Dermis blood vessel endothelial cell (primary cell): Measurements from ENCODE around the gene CTTNBP2. TPM values are rescaled to one million over a fixed set of nuclear protein-coding genes. Genes with fewer than 3 reads are reported as not detected.
A peak's percentile ranks its signal among the peaks of the same experiment; 100 is the strongest.

Experiments used
- DNase-seq: peaks from one replicate; pipeline ENCODE4 v3.0.0; 2010
- total RNA-seq: library from RNA; depleted of rRNA; stranded (reverse); fragments of >200 nt; gene quantifications from 2 replicates; pipeline ENCODE4 v1.2.3, GENCODE V29; 2014

Gene CTTNBP2, protein sequence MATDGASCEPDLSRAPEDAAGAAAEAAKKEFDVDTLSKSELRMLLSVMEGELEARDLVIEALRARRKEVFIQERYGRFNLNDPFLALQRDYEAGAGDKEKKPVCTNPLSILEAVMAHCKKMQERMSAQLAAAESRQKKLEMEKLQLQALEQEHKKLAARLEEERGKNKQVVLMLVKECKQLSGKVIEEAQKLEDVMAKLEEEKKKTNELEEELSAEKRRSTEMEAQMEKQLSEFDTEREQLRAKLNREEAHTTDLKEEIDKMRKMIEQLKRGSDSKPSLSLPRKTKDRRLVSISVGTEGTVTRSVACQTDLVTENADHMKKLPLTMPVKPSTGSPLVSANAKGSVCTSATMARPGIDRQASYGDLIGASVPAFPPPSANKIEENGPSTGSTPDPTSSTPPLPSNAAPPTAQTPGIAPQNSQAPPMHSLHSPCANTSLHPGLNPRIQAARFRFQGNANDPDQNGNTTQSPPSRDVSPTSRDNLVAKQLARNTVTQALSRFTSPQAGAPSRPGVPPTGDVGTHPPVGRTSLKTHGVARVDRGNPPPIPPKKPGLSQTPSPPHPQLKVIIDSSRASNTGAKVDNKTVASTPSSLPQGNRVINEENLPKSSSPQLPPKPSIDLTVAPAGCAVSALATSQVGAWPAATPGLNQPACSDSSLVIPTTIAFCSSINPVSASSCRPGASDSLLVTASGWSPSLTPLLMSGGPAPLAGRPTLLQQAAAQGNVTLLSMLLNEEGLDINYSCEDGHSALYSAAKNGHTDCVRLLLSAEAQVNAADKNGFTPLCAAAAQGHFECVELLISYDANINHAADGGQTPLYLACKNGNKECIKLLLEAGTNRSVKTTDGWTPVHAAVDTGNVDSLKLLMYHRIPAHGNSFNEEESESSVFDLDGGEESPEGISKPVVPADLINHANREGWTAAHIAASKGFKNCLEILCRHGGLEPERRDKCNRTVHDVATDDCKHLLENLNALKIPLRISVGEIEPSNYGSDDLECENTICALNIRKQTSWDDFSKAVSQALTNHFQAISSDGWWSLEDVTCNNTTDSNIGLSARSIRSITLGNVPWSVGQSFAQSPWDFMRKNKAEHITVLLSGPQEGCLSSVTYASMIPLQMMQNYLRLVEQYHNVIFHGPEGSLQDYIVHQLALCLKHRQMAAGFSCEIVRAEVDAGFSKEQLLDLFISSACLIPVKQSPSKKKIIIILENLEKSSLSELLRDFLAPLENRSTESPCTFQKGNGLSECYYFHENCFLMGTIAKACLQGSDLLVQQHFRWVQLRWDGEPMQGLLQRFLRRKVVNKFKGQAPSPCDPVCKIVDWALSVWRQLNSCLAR (N-terminal part only)
- 0.34 and 0.37 TPM in 2 replicates for total RNA-seq

DNA sequence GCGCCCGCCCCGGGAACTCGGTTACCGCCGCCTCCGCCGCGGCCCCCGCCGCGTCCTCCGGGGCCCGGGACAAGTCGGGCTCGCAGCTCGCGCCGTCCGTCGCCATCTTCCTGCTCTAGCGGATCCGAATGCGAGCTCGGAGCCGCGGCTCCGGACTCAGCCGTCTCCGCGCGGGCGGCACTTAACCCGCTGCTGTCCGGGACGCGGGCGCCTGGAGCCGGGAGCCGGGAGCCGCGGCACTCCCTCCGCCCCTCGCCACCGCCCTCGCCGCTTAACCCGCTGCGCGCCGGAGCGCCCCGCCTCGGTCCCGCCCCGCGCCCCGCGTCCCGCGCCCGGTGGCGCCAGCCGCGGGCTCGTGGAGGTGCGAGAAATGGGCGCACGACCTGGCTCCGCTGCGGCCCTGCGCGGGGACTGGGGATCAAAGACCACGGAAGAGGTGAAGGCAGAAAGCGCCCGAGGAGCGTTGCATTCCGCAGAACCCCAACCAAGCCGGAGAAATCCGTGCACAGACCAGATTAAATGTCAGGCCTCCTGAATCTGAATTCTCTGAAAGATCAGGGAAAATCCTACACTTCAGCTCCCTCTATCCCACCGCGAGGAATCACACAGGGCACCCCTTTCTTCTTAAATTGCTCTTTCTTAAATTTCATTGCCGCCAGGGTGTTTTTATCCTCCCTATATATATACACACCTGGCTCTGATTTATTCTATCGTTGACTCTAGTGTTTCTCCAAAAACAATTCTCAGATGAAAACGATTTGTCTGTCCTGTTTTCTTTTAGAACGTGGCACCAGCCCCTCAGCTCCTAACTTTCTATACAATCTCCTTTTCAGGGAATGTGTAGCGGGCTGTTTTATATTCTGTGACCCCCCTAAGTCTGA, at the start of gene CTTNBP2:
CTTNBP2 (minus strand) TSS at position 132 of the 881 bp plus-strand sequence; CDS start at position 106, 26 bp downstream.
- peak; percentile 51 for DNase-seq

DNA sequence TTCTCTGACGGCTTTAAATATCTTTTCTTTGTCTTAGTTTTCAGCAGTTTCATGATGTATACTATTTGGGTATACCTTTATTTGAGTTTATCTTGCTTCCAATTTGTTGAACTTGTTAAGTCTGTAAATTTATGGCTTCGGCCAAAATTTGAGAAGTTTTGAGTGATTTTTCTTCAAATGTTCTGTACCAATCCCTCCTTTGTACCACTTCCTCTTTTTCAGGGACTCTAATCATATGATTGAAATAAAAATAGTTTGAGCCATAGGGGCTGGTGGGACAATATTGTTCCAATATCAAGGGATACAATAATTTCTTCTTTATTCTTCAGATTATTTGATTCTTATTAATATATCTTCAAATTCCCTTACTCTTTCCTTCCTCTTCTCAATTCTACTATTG, 43.1 kb upstream of the CTTNBP2 start:
- DNase-seq, result no peak

DNA sequence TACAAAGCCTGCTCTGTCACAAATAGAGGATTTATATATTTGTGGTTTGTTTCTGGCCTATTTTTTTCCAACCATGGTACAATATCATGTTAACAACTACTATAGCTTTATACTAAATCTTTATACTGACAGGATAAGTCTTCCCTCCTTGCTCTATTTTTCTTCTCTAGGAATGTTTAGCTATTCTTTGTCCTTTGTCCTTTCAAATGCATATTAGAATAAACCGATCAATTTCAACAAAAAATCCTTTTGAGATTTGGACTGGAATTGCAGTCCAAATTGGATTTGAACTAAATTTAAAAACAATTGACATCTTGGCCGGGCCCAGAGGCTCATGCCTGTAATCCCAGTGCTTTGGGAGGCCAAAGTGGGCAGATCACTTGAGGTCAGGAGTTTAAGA, 39.2 kb upstream of the CTTNBP2 start:
- no peak for DNase-seq

DNA sequence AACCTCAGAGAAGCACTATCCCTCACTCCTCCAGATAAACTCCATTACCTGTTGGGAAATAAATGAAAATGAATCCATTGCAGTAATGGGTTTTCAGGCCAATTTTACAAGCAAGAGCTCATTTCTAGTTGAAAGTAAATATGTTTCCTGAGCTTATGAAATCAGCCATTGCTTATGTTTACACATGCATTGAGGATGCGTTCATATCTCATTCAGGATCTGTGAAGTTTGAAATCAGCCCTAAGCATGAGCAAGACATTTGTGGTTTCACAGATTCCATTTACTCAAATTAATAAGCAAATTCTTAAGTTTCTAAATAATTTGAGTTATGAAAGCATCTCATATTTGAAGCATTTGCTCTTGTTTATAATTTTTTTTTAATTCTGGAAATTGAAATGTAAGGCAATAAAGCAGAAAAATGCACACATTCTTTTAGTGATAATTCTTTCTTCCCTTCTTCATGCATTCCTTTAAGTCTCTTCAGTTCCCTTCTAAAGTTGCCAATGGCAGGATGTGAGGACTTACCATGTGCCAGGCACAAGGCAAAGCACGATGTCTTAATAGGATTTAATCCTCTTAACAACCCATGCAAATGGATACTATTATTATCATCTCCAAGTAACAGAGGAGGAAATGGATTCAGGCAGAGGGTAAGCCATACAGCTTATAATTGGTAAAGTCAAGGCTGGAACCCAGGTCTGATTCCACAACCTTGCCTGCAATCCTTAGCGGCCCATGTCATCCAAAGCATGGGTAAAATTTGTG, 35.0 kb upstream of the CTTNBP2 start:
- no peak for DNase-seq

DNA sequence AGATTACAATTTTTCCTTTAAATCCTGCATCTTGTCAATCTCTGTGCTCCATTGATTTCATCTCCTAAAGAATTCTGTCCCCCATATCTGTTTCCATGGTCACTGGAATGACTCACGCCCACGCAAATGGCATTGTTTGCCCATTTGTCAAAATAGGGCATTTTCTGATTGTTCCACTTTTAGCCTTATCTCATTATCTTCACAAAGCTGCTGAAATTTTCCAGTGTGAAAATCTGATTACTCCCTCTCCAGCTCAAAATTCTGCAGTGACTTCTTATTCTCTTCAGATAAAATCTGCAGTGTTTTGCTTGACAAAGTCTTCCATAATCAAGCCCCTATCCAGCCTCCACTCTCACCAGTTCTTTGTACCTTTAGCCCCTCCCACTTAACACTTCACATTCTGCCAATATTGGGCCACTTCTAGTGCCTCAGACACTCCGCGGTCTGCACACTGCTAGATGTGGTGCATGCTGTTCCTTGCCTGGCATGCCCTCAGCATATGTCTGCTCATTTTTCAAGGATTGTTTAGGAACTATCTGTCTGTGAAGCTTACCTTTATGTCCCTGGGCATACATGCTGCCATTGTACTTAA, 33.9 kb upstream of the CTTNBP2 start:
- no peak for DNase-seq

DNA sequence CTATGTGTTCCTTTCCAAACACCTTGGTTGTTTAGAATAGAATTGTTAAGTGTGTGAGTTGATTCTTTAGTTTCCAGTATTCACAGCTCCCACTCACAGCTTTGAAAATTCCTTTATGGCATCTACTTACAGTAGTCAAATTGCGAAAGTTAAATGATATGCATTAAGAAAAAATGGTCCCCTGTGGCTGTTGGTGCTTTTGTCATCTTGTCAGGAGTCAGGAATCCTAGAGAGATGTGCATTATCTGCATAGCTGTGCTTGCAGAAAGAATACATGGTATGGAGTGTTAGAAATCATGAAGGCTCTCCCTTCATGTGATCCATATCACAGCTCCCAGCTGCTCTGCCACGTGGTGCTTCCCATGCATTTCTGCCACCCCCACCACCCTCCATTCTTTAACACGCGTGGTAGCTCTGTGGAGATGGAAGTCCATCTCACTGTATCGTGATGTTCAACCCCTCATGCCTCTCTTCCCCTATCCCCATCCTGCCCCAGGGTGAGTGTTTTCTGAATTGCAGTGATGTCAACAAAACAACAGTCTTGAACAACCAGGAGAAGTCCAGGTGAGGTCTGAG, 29.2 kb upstream of the CTTNBP2 start:
- no peak for DNase-seq

DNA sequence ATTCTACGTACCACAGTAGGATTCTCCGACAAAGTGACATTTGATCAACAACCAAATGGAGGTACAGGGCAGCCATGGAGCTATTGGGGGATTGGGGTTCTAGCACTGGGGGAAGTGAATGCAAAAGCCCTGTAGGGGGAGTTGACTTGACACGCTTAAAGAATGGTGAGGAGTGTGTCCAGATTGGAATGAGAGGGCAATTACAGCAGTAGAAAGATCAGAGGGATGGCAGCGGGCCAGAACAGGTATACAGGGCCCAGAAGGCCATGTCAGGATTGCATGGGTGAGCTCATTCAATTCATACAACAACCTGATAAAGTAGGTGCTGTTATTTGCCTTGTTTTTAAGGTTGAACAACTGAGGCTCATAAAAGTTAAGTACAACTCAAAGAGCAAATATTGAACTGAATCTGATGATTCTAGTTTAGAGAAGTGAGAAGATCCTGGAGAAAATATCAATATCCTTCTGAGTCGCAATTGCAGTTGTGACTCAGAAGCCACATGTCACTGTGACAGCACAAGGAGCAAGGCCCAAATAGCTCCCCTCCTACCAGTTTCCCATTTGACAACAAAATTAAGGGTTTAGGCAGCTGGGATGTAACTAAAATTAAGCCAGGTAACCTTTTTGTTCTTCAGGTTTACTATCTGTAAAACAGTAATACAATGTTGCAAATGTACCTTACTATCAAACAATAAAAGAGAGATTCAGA, 28.0 kb upstream of the CTTNBP2 start:
- no peak for DNase-seq

DNA sequence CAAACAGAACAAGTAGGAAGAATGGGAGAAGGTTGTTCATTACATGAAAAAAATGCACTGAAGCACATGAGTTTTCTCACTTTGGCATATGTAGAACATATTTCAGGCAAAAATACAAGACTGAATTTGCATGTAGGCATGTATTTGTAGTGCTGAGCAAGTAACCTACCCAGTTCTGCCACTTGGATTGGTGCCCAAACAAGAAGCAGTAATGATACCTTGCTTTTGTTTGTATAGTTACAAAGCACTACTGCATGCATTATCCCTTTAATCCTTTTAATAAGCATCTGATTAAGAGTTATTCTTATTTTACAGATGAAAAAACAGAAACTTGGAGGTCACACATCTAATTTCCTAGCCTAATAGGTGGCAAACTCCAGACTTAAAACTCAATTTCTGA, 23.1 kb upstream of the CTTNBP2 start:
- no peak for DNase-seq

DNA sequence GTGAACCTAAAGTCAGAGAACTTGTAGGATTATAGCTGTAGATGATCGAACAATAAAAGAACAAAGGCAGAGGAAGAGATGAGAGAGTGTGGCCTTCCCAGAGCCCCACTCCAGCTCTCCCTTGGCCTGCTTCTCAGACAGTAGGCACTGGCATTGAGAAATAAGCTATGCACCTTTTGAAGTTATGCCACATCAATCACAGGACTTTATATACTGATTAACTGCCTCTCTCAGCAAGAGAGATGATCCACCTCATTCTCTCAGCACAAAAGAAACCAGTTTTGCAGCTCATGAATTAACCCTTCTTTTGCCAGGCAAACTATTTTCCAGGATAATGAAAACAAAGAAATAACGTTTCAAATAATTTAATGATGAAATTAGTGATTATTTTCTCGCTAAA, 22.0 kb upstream of the CTTNBP2 start:
- no peak for DNase-seq

DNA sequence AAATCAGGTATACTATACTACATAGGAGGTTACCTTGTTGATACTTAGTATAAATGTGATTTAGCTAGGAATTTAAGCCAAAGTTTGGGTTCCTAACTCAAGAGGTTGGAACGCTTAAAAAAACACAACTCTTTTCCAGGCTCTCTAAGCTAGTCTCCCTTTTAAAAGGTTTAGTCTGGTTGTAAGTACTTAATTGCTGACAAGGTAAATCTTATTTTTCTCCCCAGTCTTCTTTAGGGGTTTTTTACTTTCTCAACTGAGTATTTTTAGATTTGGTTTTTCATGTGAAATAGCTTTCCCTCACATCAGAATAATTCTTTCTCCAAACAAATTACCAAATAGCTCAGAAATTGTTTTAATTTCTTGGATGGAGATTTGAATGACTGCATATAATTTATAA, 20.8 kb upstream of the CTTNBP2 start:
- no peak for DNase-seq

DNA sequence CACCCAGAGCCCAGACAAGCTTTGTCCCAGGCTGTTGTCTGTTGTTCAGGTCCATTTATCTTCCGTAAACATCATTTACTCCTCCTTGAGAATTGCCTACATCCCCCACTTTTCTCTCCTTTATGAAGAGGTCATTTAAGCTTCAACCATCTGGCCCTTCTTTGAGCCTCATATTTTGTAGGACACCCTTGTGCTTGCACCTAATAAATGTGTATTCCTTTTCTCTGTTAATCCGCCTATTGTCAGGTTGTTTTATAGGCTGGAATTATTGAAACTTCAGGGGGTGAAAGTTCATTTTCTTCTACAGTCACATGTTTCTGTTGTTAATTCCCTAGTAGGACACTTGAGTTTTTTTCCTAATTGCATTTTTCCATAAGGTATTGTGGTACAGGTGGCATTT, 19.6 kb upstream of the CTTNBP2 start:
- no peak for DNase-seq

DNA sequence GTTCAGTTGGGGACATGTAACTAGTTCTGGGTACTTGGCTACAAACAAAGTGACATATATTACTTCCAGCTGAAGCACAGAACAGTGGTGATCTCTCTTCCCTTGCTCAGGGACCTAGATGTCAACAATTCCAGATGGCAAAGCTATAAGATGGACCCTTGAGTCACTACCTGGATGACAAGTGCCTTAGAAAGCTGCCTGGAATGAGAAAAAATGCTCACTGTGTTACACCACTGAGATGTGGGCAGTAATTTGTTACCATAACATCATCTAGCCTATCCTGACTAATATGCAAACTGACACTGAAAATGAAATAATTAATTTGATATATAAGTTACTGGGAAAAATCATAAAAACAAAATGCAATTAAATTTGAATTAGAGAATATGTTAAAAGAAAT, 16.4 kb upstream of the CTTNBP2 start:
- DNase-seq, result no peak

DNA sequence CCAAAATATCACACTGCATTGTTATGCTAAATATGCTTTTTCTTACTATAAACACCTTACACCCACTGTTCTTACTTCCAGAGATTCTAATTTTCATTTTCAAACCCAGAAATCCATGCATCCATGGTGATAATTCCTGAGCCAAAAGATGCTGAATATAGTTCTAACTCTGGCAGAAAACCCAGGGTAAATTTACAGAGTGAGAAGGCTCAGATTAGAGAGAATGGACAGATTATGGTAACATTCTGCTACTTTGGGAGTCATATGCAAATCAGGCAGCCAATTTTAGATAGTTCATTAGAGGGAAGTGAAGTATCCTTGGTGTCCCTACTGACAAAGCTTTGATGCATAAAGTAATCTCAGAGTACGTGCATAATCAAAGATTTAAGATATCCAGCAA, 15.4 kb upstream of the CTTNBP2 start:
- no peak for DNase-seq

DNA sequence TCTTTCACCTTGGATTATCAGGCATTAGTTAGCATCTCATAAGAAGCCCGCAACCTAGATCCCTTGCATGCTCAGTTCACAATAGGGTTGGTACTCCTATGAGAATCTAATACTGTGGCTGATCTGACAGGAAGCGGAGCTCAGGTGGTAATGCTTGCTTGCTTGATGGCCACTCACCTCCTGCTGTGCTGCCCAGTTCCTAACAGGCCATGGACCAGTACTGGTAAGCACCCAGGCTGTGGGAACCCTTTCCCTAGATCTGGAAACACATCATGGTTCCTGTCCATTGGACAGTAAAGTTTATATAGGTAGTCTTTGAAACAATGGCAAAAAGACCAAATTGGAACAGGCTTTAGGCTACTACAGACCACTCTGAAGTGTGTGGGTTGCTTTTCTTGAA, 9.4 kb upstream of the CTTNBP2 start:
- no peak for DNase-seq

DNA sequence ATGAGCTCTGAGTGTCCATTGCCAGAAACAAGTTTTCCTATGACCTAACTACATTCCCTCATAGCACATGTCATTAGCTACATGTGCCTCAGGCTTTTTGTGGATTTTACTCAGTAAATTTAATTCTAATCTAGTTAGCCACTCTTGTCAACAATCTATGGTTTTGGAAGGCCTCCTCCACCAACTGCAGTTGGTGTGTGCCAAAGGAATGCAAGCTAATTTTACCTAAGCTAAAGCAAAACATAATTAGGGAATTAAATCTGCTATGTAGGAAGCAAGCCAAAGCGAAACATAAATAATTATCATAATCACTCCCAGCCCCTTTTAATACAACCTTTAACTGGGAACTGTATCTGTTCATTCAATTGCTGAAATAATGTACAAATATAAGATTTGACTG, 3.5 kb upstream of the CTTNBP2 start:
- no peak for DNase-seq

DNA sequence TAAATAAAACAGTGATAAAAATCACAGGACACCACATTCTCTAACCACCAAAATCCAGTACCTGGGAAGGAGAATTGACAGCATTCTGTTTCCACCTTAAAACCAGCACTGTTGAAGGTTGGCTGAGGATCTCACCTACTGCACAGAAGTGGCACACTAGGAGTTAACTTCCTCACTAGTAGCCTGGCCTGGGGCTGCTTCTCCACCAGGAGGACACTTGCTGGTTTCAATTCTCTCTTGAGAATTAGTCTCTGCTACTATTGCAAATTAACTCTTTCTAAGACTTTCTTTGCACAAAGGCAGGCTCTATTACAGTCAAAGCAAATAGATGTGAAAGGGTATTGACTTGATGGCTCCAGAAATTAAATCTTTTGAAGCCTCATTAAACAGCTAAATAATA, 2.3 kb upstream of the CTTNBP2 start:
- DNase-seq, result no peak

DNA sequence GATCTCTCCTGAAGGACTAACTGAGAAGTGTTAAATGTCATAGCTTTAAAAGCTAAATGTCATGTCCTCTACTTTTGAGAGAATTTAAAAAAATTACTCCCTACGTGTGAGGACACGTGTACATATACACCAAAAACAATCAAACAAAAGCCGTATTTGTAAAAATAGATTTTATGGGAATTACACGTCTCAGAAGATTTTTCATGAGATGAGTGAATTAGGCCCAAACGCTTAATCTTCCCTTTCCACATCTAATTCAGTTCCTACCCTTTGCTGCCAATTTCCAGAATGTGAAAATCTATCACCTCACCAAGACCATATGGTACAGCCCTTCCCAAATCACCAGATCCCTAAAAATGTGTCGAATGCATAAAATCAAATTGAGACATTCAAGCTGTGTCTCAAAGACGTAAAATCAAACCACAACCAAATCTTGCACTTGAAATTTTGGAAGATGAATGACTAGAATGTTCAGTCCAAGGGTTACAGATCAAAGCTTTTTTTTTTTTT, 1.0 kb upstream of the CTTNBP2 start:
- DNase-seq, result no peak

DNA sequence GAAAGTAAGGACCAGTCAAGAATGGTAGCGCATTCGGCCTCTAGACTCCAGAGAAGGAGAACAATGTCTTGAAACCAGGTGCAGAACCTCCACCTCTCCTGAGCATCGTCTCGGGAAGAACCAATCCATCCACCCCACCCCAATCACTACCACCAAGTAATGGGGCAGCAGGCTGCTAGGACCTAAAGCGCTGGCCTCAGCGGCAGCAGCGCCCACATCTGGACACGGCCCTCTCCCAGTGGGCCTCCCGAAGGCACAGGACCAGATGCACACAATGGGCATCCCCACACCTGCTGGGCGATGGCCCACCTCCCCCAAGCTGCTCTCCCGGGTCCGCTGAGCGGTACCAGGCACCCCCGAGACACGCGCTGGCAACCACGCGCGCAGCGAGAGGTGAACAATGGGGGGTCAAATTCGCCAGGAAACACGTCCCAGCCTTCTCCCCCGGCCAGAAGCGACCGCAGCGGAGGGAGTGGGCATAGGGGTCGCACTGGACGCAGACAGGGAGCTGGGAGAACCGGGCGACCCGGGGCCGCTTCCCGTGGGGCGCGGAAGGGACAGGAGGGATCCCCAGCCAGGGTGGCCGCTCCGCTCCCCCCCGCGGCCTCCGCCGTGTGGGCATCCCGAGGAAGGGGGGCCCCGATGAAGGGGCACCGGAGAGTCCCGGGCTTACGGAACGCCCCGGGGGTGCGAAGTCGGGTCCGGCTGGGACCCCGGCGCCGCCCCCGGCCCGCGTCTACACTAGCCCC, 506 bp downstream of the CTTNBP2 start:
- DNase-seq, result no peak
